Subcutaneous abdominal adipose tissue (tissue), 5 donors: ENCODE data around the gene KIF13A.

Source experiments
- H3K27ac ChIP-seq: one replicate; pipeline ENCODE4 v1.7.0; 2013; ENCODE audit warnings: low read depth, mild to moderate bottlenecking, inconsistent platforms, low read length, moderate library complexity
- H3K27me3 ChIP-seq, 5 donors: one replicate each; pipeline ENCODE4 v1.7.0; 2013; ENCODE audit warnings: low read length in 5 of 5, inconsistent platforms in 1 of 5; ENCODE audit not compliant: control insufficient read depth in 5 of 5, insufficient read depth in 4 of 5
- H3K36me3 ChIP-seq, 5 donors: one replicate each; pipeline ENCODE4 v1.7.0; 2013; ENCODE audit warnings: low read length in 5 of 5; ENCODE audit not compliant: control insufficient read depth in 5 of 5, insufficient read depth in 5 of 5
- H3K4me1 ChIP-seq, 5 donors: one replicate each; pipeline ENCODE4 v1.7.0; 2013; ENCODE audit warnings: low read length in 5 of 5, mild to moderate bottlenecking in 3 of 5, moderate library complexity in 1 of 5; ENCODE audit not compliant: control insufficient read depth in 5 of 5, insufficient read depth in 5 of 5
- H3K4me3 ChIP-seq, 5 donors: one replicate each; pipeline ENCODE4 v1.7.0; 2013; ENCODE audit warnings: low read length in 5 of 5, low read depth in 1 of 5
- H3K9ac ChIP-seq, 5 donors: one replicate each; pipeline ENCODE4 v1.7.0; 2013; ENCODE audit warnings: low read length in 5 of 5, mild to moderate bottlenecking in 4 of 5, moderate library complexity in 3 of 5
- H3K9me3 ChIP-seq, 5 donors: one replicate each; pipeline ENCODE4 v1.7.0; 2013; ENCODE audit warnings: low read length in 5 of 5; ENCODE audit not compliant: control insufficient read depth in 5 of 5
- donor health status: healthy.
- donor health status: healthy.
- donor health status: healthy.
- donor health status: healthy.
- donor health status: healthy.

Gene KIF13A

GRCh38 chr6:17987447-17987696 lies at the start of gene KIF13A:
KIF13A (minus strand) TSS chr6:17987635; CDS start chr6:17987463, 172 bp downstream.
- Histone ChIP-seq H3K36me3 (peaks cover 0 to 6% (median under 1%) of the 10 kb centered on the region in 5 donors), H3K27me3 (no peaks in the 10 kb centered on the region), H3K9ac (peak within 1 kb of the TSS; percentile 71 to 91 (median 84)), H3K4me3 (peak within 1 kb of the TSS; percentile 91 to 97 (median 95)), H3K9me3 (no peaks in the 10 kb centered on the region), H3K27ac (peak within 1 kb of the TSS; percentile 93), H3K4me1 (peaks cover 2 to 42% (median 37%) of the 10 kb centered on the region in 5 donors)

GRCh38 chr6:18036781-18037180 lies 49.3 kb upstream of the KIF13A start:
- H3K36me3 ChIP-seq = no peaks in the 10 kb centered on the region
- H3K27me3 ChIP-seq = no peaks in the 10 kb centered on the region
- no peak overlapping the region for H3K27ac ChIP-seq
- H3K4me1 ChIP-seq = peaks cover 0 to 3% (median 0%) of the 10 kb centered on the region in 5 donors
- H3K9ac ChIP-seq = no peak overlapping the region
- no peaks in the 10 kb centered on the region for H3K9me3 ChIP-seq
- no peak overlapping the region for H3K4me3 ChIP-seq

GRCh38 chr6:18035330-18035854 lies 48.0 kb upstream of the KIF13A start:
- H3K27ac ChIP-seq = no peak overlapping the region
- no peaks in the 10 kb centered on the region for H3K4me1 ChIP-seq
- H3K4me3 ChIP-seq = no peak overlapping the region
- H3K27me3 ChIP-seq = no peaks in the 10 kb centered on the region
- no peak overlapping the region for H3K9ac ChIP-seq
- H3K36me3 ChIP-seq = no peaks in the 10 kb centered on the region
- H3K9me3 ChIP-seq = no peaks in the 10 kb centered on the region

GRCh38 chr6:18034798-18035202 lies 47.4 kb upstream of the KIF13A start:
- no peak overlapping the region for H3K4me3 ChIP-seq
- no peaks in the 10 kb centered on the region for H3K4me1 ChIP-seq
- no peak overlapping the region for H3K27ac ChIP-seq
- no peaks in the 10 kb centered on the region for H3K27me3 ChIP-seq
- H3K9me3 ChIP-seq = no peaks in the 10 kb centered on the region
- no peaks in the 10 kb centered on the region for H3K36me3 ChIP-seq
- no peak overlapping the region for H3K9ac ChIP-seq

GRCh38 chr6:18031680-18032256 lies 44.3 kb upstream of the KIF13A start:
- Histone ChIP-seq H3K27me3 (no peaks in the 10 kb centered on the region), H3K27ac (no peak overlapping the region), H3K36me3 (no peaks in the 10 kb centered on the region), H3K4me1 (no peaks in the 10 kb centered on the region), H3K4me3 (no peak overlapping the region), H3K9ac (no peak overlapping the region), H3K9me3 (no peaks in the 10 kb centered on the region)

- H3K4me1 ChIP-seq = no peaks in the 10 kb centered on the region
- no peaks in the 10 kb centered on the region for H3K27me3 ChIP-seq
- no peaks in the 10 kb centered on the region for H3K9me3 ChIP-seq
- no peak overlapping the region for H3K4me3 ChIP-seq
- H3K27ac ChIP-seq = no peak overlapping the region
- H3K9ac ChIP-seq = no peak overlapping the region
- H3K36me3 ChIP-seq = no peaks in the 10 kb centered on the region
Observed at GRCh38 chr6:18031189-18031588, 43.8 kb upstream of the KIF13A start.

GRCh38 chr6:18028332-18028731 lies 40.9 kb upstream of the KIF13A start:
- Histone ChIP-seq H3K36me3 (no peaks in the 10 kb centered on the region), H3K9me3 (no peaks in the 10 kb centered on the region), H3K9ac (no peak overlapping the region), H3K4me1 (no peaks in the 10 kb centered on the region), H3K27me3 (no peaks in the 10 kb centered on the region), H3K4me3 (no peak overlapping the region), H3K27ac (no peak overlapping the region)

GRCh38 chr6:18025596-18025995 lies 38.2 kb upstream of the KIF13A start:
- Histone ChIP-seq H3K27me3 (no peaks in the 10 kb centered on the region), H3K4me1 (no peaks in the 10 kb centered on the region), H3K9ac (no peak overlapping the region), H3K36me3 (no peaks in the 10 kb centered on the region), H3K4me3 (no peak overlapping the region), H3K9me3 (no peaks in the 10 kb centered on the region), H3K27ac (no peak overlapping the region)

- Histone ChIP-seq H3K27me3 (no peaks in the 10 kb centered on the region), H3K27ac (no peak overlapping the region), H3K9me3 (no peaks in the 10 kb centered on the region), H3K4me1 (peaks cover 0 to 3% (median 0%) of the 10 kb centered on the region in 5 donors), H3K36me3 (no peaks in the 10 kb centered on the region), H3K4me3 (no peak overlapping the region), H3K9ac (no peak overlapping the region)
Observed at GRCh38 chr6:18024876-18025275, 37.4 kb upstream of the KIF13A start.

- Histone ChIP-seq H3K9ac (no peak overlapping the region), H3K27ac (no peak overlapping the region), H3K4me3 (no peak overlapping the region), H3K36me3 (no peaks in the 10 kb centered on the region), H3K27me3 (peaks cover 0 to 5% (median 0%) of the 10 kb centered on the region in 5 donors), H3K4me1 (peaks cover 0 to 3% (median 0%) of the 10 kb centered on the region in 5 donors), H3K9me3 (no peaks in the 10 kb centered on the region)
Observed at GRCh38 chr6:18023891-18024290, 36.5 kb upstream of the KIF13A start.
